GM21447 (cell line): ENCODE results near the gene UBE3B.
"Not testable (repeated sequence)": the region's sequence is repeated elsewhere in the genome, so short reads cannot be mapped to it uniquely, and the experiment has no call there.

ENCODE experiments used
- ATAC-seq: cut with Tn5 transposase; IDR thresholded peaks from one replicate; pipeline ENCODE4 v1.9.1; 2021; ENCODE audit not compliant: unreplicated experiment

Gene UBE3B

DNA sequence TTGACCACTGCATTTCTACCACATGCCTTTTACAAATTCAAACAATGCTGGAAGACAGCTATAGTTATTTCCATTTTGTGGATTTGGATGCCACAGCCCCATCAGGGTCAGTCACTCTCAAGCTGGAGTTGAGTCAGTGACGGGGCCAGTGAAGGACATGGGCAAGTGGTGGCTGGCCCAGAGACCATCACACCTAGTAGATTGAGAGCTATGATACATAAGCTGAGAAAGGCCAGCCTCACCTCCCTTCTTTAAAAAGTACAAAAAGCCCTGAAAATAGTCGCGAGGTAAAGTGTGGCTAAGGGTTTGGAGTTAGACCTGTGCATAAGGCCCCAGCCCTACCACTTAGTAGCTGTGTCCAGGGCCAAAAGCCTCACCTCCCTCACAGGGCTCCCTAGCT, 4.4 kb upstream of the UBE3B start:
- ATAC-seq = no peak

DNA sequence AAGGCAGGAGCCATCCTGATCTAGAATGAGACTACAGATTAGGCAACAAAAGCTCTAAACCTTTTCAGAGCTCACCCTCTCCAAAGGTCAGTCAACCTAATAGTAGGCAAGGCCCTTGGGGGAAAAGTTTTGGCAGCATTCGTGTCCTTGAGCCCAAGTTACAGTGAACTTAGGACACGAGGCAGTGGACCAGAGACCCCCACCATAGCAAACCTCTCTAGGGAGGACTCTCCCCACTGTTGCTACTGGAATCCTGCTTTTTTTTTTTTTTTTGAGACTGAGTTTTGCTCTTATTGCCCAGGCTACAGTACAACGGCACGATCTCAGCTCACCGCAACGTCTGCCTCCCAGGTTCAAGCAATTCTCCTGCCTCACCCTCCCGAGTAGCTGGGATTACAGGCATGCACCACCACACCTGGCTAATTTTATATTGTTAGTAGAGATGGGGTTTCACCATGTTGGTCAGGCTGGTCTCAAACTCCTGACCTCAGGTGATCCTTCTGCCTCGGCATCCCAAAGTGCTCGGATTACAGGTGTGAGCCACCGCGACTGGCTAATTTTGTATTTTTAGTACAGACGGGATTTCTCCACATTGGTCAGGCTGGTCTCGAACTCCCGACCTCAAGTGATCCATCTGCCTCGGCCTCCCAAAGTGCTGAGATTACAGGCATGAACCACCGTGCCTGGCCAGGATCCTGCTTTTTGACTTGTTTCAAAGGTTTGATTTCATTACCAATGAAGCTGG, 3.7 kb upstream of the UBE3B start:
- not testable (repeated sequence) for ATAC-seq

DNA sequence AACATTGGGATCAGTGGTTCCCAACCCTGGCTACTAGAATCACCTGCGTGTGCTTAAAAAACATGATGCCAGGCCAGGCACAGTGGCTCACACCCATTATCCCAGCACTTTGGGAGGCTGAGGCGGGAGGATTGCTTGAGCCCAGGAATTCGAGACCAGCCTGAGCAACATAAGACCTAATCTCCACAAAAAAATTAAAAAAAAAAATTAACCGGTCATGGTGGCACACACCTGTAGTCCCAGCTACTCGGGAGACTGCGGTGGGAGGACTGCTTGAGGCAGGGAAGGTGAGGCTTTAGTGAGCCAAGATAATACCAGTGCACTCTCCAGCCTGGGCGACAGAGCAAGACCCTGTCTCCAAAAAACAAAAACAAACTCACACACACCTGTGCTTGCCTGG, 2.3 kb upstream of the UBE3B start:
- no peak for ATAC-seq

DNA sequence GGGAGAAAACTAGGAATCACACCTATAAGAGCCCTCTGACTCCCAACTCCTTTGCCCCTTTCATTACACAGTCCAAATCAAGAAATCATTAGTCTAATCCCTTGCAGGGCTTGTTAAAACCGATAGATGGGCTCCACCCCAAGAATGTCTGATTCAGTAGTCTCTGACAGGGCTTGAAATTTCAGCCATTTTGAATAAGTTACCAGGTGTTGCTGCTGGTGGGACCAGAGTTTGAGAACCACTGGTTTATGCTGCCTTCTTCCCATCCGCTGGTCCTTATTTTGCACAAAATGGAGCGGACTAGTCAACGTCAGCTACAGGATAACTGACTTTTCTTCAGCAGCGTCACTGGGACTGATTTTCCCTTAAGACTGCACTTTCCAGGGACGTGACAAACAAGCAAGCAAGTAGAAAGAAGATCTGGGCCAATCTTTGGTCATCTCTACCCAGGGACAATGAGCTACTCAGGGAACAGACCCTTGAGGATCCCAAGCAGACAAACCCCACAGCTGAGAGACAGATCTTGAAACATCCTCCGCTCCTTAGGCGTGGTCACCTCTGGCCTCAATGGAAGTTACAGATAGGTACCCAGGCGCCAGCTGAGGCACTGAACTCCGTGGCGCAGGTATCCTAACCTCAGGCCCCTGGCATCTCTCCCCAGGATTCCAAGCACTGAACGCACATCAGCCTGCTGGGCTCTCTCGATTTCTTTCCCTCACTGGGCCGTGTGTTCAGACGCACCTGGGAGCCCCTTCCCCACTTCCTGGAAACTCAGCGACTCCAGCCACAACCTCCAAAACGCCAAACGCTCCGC, 1.2 kb upstream of the UBE3B start:
- ATAC-seq = no peak

DNA sequence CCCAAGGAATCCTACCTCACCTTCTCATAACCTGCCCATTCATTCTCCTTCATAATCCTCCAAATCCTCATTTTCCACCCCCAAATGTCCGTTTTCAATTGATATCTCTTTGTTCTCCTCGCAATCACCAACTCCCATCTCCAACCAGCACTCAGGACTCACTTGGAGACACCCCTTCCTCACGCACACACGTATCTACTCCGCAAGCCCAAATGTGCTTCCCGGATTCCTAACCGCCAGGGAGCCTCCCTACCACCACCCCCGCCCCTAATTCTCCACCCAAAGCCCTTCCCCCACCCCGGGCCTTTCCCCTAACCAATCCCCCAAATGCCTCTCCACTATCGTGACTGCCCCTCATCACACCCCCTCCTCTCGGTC, 638 bp upstream of the UBE3B start:
- peak; percentile 5 for ATAC-seq

DNA sequence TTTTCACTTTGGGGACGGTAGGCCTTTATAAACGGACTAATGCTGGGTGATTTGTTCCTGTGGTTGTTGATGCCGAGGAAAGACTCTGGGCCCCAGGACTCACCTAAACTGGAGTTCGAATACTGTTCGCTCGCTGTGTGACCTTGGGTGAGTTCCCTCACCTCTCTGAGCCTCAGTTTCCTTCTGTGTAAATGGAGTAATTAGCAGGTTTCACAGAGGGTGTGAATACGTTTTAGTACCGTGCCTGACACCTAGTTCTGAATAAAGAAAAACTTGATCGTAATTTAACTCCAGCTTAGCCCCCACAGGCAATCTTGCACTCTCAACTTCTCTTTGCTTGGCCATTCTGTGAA, 505 bp downstream of the UBE3B start:
- no peak for ATAC-seq

DNA sequence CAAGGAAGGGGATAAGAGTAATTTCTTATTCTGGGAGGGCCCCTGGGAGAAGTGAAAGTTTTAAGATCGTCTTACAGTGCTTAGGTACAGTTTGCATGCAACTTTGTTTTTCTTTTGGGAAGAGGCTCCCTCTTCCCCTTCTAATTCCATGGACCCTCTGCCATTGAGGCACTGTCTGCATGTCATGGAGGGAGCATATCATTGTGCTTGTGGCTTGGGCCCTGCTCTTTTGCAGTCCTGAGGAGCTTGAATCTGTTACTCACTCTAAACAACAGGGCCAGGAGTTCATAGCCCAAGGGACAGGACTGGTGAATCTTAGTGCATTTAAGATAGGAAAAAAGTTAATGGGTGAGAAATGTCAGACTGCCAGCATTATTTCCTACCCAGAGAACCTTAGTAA, 2.3 kb downstream of the UBE3B start:
- no peak for ATAC-seq

DNA sequence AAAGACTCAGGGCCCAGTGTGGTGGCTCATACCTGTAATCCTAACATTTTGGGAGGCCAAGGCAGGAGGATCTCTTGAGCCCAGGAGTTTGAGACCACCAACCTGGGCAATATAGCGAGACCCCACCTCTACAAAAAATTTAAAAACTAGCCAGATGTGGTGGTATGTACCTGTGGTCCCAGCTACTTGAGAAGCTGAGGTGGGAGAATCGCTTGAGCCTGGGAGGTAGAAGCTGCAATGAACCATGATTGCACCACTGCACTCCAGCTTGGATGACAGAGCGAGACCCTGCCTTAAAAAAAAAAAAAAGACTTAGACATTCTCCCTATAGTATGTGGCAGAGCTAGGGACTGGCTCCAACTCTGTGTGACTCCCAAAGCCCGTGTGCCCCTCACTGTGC, 2.9 kb downstream of the UBE3B start:
- no peak for ATAC-seq

DNA sequence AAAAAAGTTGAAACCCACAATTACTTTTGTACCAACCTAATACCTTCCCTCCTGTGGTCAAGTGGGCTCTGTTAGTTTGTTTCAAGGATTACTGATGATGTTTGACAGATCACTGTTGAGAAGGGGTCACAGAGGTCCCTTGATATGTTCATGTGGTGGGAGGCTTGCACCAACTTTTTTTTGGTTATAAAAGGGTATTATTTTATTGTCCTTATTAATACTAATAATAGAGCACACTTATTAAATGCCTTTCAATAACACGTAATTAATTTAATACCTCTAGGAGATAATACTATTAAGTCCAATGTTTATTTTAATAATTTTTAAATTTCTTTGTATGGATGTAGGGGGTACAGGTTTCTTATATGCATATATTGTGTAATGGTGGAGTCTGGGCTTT, 4.4 kb downstream of the UBE3B start:
- no peak for ATAC-seq

DNA sequence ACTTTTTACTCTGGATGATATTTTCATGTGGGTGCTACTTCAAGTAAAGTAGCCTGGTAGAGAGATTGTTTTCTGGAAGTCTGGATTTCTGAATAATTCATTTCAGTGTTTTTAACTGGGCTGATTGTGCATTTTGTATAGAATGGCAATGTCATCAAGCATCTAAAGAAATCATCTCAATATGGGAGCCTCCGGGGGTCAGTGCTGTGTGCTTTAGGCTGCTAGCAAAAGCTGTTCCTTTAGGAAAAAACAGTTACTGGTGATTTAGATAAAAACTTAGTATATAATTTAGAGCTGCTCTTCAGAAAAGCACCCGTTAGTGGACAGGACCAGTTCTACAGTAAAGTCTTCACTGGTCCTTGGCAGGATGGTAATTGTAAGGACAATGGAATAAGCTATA, 5.1 kb downstream of the UBE3B start:
- no peak for ATAC-seq

DNA sequence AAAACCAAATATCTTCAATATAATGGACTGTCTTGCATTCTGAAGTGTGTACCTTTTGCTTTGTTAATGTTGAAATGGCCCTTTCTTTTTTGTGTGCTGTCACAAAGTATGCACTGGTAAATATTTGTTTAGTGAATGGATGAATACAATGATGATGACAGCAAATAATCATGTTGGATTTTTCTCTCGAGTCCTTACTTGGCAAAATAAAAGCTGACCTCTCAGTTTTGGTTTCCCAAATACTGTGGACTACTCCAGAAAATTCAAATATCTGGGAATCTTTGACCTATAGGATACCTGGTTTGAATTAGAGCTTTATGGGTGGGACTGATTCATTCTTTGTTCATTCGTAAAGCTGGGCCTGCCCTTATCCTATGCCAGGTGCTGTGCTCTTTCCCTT, 5.5 kb downstream of the UBE3B start:
- no peak for ATAC-seq

DNA sequence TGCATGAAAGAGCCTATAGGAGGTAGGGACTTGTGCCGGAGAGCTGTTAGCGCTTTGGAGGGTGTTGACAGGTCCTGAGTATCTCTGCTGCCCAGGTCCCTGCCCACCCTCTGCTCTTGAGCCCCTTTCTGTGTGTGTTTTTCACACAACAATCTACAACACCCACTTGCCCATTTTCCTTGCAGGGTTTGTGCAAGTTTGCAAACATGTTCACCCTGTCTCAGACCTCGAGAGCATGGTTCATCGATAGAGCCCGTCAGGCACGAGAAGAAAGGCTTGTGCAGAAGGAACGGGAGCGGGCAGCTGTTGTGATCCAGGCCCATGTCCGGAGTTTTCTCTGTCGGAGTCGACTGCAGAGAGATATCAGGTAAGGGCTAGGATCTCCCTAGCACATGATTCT, 5.9 kb downstream of the UBE3B start:
- no peak for ATAC-seq

DNA sequence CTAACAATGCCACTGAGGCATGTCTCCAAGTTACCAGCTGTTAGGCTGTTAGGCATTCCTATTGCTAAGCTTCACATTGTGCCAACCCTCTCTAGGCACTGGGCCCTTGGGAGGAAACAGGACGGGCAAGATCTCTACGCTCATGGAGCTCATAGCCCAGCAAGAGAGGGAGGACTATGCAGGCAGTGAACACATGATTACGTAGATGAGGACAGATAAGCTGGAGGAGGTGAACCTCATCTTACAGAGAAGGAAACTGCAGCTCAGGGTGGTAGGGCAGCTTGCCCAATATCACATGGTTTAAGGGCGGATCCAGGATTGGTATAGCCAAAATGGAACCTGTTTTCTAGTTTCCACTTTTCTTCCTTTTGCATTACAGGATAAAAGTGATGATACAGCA, 7.8 kb downstream of the UBE3B start:
- ATAC-seq = no peak

DNA sequence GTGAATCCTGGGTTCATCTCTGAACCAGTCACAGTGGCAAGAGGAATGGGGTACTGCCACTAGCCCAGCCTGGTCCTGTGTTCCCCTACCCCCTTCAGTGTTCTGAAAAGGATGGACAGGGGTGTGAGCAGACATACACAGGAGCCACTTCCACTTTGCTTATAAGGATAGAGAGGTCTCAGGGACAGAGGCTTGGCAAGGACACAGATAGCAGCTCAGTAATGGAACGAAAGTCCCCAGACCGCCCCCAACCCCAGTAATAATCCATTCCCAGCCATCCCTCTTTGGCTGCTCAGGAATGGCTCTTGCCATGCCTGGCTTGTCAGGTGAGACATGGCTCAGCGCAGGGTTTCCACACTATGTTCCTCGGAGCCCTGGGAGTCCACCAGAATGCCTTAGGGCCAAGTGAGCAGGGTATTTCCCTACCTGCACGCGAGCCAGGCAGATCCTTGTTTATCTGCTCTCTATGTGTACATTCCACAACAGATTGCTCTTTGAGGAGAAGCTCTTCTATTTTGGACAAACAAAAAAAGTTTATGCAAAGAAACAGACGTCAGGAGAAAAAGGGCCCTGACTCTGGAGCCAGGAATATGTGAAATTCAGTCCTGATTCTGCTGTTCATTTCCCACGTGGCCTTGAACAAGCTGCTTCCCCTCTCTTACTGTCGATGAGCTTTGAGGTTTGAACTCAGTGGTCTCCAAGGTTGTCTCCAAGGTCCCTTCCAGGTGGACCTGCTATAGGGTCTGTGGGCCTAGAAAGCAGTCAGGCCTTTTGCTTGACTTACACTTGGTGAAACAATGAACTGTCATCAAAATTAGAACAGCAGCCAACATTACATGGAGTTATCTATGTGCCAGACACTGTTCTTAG, 10.0 kb downstream of the UBE3B start:
- ATAC-seq = no peak

DNA sequence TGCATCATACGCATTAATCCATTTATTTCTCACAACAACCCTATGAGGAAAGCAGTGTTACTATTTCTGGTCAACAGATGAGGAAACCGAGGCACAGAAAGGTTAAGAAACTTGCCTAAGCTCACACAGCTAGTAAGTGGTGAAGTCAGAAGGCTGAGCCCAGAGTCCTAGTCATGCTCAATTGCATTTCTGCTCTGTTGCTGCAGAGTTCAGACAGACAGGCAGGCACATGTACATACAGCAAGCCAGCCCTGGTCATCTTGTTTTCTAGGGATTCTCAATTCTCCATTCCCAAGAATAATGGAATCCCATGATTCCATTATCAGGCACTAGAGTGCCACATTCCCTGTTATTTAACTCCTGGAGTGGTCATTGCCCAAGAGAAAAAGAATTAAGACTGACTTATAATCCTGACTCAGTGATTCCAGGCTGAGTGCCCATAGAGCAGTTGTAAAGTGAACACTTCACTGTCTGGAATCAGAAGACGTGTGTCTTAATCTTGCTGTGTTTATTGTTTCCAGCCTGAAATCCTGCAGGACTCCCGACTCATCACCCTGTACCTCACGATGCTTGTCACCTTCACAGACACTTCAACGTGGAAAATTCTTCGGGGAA, 10.7 kb downstream of the UBE3B start:
- no peak for ATAC-seq

DNA sequence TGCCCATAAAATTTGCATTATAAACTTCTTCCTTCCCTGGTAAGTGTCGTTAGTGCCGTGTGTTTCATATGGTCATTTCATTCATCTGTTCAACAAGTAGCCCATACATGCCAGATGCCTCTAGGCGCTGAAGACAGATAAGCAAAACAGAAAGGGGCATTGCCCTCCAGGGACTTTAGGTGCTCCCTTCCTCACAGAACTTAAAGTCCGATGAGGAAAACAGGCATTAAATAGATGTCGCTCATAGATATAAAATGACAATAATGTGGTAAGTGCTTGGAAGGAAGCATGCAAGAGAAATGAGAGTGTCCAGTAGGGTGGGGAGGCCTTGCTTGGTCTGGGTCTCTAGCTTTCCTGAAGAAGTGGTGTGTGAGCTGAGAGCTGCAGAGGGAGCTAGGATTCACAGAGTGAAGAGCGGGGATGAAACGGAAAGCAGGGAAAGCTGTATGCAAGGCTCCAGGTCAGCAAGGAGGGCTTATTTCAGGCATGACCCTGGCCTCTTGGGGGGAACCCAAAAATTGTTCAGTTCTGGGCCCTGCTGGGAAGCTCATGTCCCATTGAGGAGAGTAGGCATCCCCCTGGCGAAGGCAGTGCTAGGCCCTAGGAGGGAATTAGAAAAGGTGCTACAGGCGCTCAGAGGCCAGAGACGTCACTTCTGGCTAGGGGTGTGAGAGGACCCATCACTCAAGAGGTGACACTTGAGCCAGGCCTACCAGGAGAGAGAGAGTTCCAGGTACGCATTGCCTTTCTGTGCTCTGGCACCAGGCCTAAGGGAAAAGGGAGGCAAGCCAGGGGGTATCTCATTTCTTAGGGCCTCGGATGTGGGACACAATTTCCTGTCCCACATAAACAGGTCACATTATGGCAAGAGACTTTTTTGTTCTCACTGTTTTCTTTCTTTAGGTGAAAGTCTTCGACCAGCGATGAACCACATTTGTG, 11.9 kb downstream of the UBE3B start:
- ATAC-seq = no peak

DNA sequence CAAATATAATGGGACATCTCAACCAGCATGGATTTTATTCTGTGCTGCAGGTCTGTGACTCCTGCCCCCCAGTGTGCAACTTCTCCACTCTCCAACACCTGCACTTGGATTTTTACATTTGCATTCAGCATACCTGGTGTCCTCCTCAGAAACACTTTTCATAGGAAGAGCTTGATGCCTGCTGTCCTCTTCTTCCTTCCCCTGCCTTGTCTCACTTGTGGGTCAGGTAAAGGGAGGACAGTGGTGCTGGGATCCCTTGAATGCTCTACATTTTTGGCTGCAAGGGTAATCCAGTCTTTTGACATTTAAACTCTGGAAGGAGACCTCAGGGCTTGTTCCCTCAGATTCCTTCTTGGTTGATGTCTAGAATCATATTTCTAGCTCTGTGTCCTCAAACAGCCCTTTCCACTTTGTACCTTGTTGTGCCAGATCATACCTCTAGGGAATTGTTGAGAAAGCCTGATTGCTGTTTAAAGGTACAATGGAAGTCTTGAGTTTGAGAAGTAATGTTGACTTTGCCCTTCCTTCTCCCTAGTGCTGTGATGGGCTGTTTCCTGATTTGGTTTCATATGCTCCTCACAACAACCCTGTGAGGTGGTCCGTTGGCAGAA, 12.6 kb downstream of the UBE3B start:
- no peak for ATAC-seq

DNA sequence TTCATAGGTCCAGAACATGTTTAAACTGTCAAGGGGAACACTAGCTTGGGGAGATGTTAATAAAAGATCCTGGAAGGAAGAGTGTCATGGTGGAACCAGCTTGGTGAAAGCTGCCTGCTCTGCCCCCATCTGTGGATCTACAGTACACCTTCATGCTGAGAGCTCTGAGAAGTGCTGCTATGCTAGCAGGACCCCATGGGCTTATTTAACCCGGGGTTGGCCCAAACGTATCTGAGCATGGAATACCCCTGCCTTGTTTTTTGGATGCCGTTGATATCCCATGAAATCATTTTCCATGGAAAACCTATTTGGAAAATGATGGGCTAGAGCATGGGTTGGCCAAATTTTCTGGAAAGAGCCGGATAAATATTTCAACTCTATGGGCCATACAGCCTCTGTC, 14.2 kb downstream of the UBE3B start:
- ATAC-seq = no peak

DNA sequence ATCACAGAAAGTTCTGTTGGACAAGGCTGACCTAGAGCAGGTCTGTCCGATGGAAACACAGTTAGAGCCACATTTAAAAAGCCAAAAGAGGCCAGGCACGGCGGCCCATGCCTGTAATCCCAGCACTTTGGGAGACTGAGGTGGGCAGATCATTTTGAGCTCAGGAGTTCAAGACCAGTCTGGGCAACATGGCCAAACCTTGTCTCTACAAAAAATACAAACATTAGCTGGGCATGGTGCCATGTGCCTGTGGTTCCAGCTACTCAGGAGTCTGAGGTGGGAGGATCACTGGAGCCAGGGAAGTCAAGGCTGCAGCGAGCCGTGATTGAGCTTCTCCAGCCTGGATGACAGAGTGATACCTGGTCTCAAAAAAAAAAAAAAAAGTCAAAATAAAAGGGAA, 14.9 kb downstream of the UBE3B start:
- no peak for ATAC-seq

DNA sequence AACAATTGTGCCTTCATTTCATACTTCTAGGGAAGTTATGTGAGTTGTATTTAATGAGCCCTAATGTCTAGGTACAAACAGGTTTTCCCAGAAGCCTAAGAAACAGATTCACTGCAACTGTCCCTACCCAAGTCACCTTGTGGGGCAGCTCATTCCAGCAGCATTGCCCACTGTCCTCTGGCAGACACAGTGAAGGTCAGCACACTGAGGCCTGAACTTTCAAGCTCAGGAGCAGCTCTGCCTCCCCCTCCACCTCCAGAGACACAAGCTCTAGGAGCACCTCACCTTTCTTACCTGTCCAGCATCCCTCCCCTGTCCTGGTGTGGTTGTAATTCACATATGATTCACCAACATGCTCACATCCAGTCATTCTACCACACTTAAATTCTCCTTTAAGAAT, 15.7 kb downstream of the UBE3B start:
- no peak for ATAC-seq
